Measurements from ENCODE around the gene TRAT1.

TRAT1 gene, protein sequence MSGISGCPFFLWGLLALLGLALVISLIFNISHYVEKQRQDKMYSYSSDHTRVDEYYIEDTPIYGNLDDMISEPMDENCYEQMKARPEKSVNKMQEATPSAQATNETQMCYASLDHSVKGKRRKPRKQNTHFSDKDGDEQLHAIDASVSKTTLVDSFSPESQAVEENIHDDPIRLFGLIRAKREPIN

GRCh38 chr3:108822123-108822897 lies at the start of gene TRAT1:
Gene TRAT1 (plus strand): TSS chr3:108822786. CDS start chr3:108822928, 142 bp downstream.
- no peak for TF ChIP-seq CEBPB (IDR thresholded peaks at IDR 0.05)
- no peak for TF ChIP-seq EP300 (IDR thresholded peaks at IDR 0.05; ENCODE audit: borderline replicate concordance)
- no peak for TF ChIP-seq ZBTB7A (IDR thresholded peaks at IDR 0.05; ENCODE audit: low read depth)
- TF ChIP-seq REST (IDR thresholded peaks at IDR 0.05; ENCODE audit: low read depth): no peak
- no peak for TF ChIP-seq EGR1 (IDR thresholded peaks at IDR 0.05)
- no peak for TF ChIP-seq TAF1 (IDR thresholded peaks at IDR 0.05; ENCODE audit: low read depth)
- no peak for TF ChIP-seq TEAD4 (IDR thresholded peaks at IDR 0.05)
- TF ChIP-seq USF1 (IDR thresholded peaks at IDR 0.05): no peak
- no peak for TF ChIP-seq RAD21 (IDR thresholded peaks at IDR 0.05; ENCODE audit: low read depth)

- TF ChIP-seq YY1 (IDR thresholded peaks at IDR 0.05; ENCODE audit: low read depth) (no peak), REST (IDR thresholded peaks at IDR 0.05; ENCODE audit: low read depth) (no peak), ZBTB7A (IDR thresholded peaks at IDR 0.05; ENCODE audit: low read depth) (no peak), NFIC (IDR thresholded peaks at IDR 0.05) (no peak), TEAD4 (IDR thresholded peaks at IDR 0.05) (no peak), TCF12 (IDR thresholded peaks at IDR 0.05; ENCODE audit: low read depth) (no peak), FOXM1 (IDR thresholded peaks at IDR 0.05; ENCODE audit: borderline replicate concordance, low read depth) (no peak), USF1 (IDR thresholded peaks at IDR 0.05) (no peak), EGR1 (IDR thresholded peaks at IDR 0.05) (no peak), CREB1 (IDR thresholded peaks at IDR 0.05; ENCODE audit: low read depth) (no peak), TAF1 (IDR thresholded peaks at IDR 0.05; ENCODE audit: low read depth) (no peak), RAD21 (IDR thresholded peaks at IDR 0.05; ENCODE audit: low read depth) (no peak), CEBPB (IDR thresholded peaks at IDR 0.05) (no peak), EP300 (IDR thresholded peaks at IDR 0.05; ENCODE audit: borderline replicate concordance) (no peak)
- TF ChIP-seq, protein P1, sequence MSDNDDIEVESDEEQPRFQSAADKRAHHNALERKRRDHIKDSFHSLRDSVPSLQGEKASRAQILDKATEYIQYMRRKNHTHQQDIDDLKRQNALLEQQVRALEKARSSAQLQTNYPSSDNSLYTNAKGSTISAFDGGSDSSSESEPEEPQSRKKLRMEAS (IDR thresholded peaks at IDR 0.05): no peak
Observed at GRCh38 chr3:108775649-108776048, 46.9 kb upstream of the TRAT1 start.

DNA sequence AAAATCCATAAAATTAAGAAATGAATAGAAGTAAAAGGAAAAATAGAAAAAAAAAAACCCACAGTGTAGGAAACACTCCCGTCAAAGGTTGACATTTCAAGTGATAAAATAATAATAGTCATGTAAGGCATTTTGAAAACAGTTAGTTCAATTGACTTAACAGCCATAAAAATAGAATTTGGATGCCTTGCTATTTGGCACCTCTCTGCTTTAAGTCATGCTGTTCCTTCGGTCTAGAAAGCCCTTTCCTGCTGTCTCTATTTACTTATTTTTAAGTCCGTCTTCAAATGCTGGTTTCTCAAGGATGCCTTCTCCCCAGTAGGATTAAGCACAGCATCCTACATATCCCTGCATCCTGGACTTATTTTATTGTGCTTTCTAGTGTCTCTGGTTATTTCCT lies 43.1 kb upstream of the TRAT1 start:
- TF ChIP-seq YY1 (IDR thresholded peaks at IDR 0.05; ENCODE audit: low read depth): no peak
- no peak for TF ChIP-seq ZBTB7A (IDR thresholded peaks at IDR 0.05; ENCODE audit: low read depth)
- TF ChIP-seq FOXM1 (IDR thresholded peaks at IDR 0.05; ENCODE audit: borderline replicate concordance, low read depth): no peak
- TF ChIP-seq EP300 (IDR thresholded peaks at IDR 0.05; ENCODE audit: borderline replicate concordance): no peak
- no peak for TF ChIP-seq TEAD4 (IDR thresholded peaks at IDR 0.05)
- no peak for TF ChIP-seq CREB1 (IDR thresholded peaks at IDR 0.05; ENCODE audit: low read depth)

DNA sequence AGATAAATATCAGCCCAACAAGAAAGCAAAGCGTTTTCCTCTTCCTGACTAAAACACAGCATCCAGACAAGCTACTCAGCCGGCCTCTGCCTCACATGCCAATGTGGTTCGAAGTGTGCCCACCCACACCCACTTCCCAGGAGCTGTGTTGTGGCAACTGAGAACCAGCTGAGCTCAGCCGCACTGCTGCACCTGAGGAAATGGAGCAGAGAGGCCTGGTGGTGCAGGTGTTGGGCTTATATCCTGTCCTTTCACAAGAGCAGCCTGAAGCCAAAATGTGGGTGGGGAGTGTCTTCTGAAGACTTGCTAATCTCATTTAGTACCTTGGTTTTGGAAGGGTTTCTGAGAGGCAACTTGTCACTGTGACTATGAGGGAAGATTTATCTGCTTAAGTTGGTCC lies 42.4 kb upstream of the TRAT1 start:
- TF ChIP-seq YY1 (IDR thresholded peaks at IDR 0.05; ENCODE audit: low read depth) (no peak), EP300 (IDR thresholded peaks at IDR 0.05; ENCODE audit: borderline replicate concordance) (no peak), NFIC (IDR thresholded peaks at IDR 0.05) (no peak), FOXM1 (IDR thresholded peaks at IDR 0.05; ENCODE audit: borderline replicate concordance, low read depth) (no peak), EGR1 (IDR thresholded peaks at IDR 0.05) (no peak), REST (IDR thresholded peaks at IDR 0.05; ENCODE audit: low read depth) (no peak), USF1 (IDR thresholded peaks at IDR 0.05) (no peak), TCF12 (IDR thresholded peaks at IDR 0.05; ENCODE audit: low read depth) (no peak)

Measured in Ishikawa (cell line).